GM18907 (cell line): ENCODE data around the gene FIBP.

ENCODE experiments used
- ATAC-seq: cut with Tn5 transposase; IDR thresholded peaks from one replicate; pipeline ENCODE4 v1.9.1; 2021; ENCODE audit warnings: mild to moderate bottlenecking, moderate library complexity; ENCODE audit not compliant: unreplicated experiment

The FIBP gene

GRCh38 chr11:65871811-65872548 is 16.3 kb downstream of the FIBP start:
- no peak for ATAC-seq

- no peak for ATAC-seq
Measured at GRCh38 chr11:65870706-65871681, 17.3 kb downstream of the FIBP start.

GRCh38 chr11:65870307-65870658 is 18.0 kb downstream of the FIBP start:
- ATAC-seq: no peak

GRCh38 chr11:65869643-65870306 is 18.5 kb downstream of the FIBP start:
- ATAC-seq: no peak

GRCh38 chr11:65868907-65869306 is 19.4 kb downstream of the FIBP start:
- ATAC-seq: no peak

- no peak for ATAC-seq
Measured at GRCh38 chr11:65868076-65868667, 20.1 kb downstream of the FIBP start.

GRCh38 chr11:65867284-65868071 is 20.8 kb downstream of the FIBP start:
- no peak for ATAC-seq

GRCh38 chr11:65866509-65867283 is 21.6 kb downstream of the FIBP start:
- ATAC-seq: no peak

- ATAC-seq: no peak
Measured at GRCh38 chr11:65865550-65866172, 22.6 kb downstream of the FIBP start.

- ATAC-seq: no peak
Measured at GRCh38 chr11:65864706-65865471, 23.4 kb downstream of the FIBP start.

- no peak for ATAC-seq
Measured at GRCh38 chr11:65863889-65864705, 24.2 kb downstream of the FIBP start.

- ATAC-seq: no peak
Measured at GRCh38 chr11:65862941-65863888, 25.1 kb downstream of the FIBP start.

- ATAC-seq: no peak
Measured at GRCh38 chr11:65862191-65862735, 26.0 kb downstream of the FIBP start.

- ATAC-seq: no peak
Measured at GRCh38 chr11:65861533-65862183, 26.6 kb downstream of the FIBP start.

- no peak for ATAC-seq
Measured at GRCh38 chr11:65861165-65861505, 27.1 kb downstream of the FIBP start.
